ENCODE data around the gene SLX4.

Gene SLX4

DNA sequence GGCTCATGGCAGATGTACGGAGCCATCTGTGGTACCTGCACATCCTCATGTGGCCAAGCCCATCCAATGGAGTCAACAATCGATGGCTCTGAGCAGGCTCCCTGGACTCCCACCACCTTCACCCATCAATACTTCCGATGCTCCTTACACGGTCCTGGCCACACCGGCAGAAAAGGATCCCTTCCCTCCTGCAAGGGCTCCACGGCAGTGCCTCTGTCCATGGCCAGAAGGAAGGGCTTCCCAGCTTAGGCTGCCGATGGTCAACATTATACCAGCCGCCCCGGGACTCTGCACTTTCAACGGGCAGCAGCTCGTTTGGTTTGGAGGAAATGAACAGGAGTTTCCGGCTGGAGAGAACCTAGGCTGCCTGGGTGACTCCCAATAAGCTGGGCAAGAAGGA lies 13.2 kb downstream of the SLX4 start:
- DNase-seq (ENCODE audit: low read depth), result no peak

DNA sequence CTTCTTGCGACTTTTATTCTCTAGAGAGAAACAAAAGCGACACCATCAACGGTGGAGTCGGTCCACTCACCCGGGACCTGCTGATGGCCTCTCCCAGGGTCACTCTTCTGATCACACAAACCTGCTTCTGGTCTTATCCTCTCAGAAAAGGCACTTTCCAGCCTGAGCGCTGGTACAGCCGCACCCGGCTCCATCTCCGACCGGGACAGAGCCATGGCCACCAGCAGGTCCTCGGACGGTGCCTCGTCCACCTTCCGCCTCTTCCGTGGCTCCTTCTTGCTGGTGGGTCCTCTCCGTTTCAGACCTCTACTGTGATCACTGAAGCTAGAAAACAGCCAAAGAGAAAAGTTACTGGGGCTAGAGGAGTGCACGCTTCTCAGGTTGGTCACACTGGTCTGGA lies 13.7 kb downstream of the SLX4 start:
- DNase-seq (ENCODE audit: low read depth), result no peak

DNA sequence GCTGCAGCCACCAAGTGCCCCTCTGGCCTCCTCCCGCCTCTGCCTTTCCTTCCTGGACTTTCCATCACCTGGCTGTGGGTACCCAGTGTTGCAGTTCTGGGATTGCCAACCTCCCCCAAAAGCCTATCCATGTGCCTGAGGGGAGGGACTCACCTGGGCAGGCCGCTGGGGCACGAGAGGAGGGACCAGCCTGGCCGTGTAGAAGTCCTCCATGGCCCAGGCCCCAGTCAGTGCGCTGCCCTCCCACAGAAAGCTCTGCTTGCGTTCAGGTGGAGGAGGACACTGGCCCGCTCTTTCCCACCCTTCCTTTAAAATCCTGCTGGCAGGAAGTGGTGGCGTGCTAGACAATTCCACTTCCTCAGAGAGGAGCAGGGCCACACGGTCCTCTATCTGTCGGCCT lies 14.2 kb downstream of the SLX4 start:
- no peak for DNase-seq (ENCODE audit: low read depth)

GRCh38 chr16:3596101-3596861 lies 15.1 kb downstream of the SLX4 start:
- no peak for DNase-seq (ENCODE audit: low read depth)

DNA sequence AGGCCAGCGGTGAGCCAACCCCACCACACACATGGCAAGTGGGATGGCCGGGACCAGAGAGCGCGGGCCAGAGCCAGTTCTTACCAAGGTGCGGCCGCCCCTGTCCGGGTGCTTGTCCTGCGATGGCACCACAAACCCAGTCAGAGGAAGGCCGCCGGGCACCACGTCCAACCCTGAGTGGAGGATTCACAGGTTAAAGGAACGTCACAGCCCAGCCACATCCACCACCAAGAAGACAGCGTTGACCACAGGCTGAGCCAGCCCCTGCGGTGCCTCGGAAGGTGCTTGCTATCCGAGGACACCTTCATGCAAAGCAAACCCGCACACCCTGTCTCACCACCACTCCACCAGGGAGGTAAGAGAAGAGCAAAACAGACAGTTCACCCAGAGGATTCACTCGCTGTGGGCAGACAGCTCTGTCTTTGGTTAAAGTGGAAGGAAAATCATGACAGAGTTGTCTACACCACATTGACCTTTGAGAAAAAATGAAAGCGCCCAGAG lies 15.8 kb downstream of the SLX4 start:
- DNase-seq (ENCODE audit: low read depth), result no peak

- DNase-seq (ENCODE audit: low read depth), result no peak
These were observed 16.3 kb downstream of the SLX4 start for GRCh38 chr16:3595110-3595486.

GRCh38 chr16:3594316-3595109 lies 16.9 kb downstream of the SLX4 start:
- DNase-seq (ENCODE audit: low read depth), result no peak

DNA sequence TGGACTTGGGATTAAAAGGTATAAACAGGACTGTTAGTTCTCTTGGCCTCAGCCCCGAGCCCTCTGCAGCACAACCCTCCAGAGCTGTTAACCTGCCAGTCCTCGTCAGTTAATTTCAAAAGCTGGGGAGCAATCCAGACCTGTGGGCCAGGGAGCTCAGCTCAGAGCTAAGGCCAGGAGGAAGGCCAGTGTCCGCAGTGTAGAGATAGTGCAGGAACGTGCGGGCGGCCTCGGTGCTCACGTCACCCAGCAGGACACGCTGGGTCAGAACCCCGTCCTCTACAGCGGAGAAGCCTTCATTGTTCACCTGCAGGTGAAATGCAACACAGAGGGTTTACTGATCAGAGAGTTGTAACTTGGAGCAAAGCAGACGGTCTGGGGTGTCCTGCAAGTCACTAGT lies 18.8 kb downstream of the SLX4 start:
- no peak for DNase-seq (ENCODE audit: low read depth)

- no peak for DNase-seq (ENCODE audit: low read depth)
These were observed 19.4 kb downstream of the SLX4 start for GRCh38 chr16:3591991-3592390.

GRCh38 chr16:3591436-3591803 lies 20.0 kb downstream of the SLX4 start:
- no peak for DNase-seq (ENCODE audit: low read depth)

DNA sequence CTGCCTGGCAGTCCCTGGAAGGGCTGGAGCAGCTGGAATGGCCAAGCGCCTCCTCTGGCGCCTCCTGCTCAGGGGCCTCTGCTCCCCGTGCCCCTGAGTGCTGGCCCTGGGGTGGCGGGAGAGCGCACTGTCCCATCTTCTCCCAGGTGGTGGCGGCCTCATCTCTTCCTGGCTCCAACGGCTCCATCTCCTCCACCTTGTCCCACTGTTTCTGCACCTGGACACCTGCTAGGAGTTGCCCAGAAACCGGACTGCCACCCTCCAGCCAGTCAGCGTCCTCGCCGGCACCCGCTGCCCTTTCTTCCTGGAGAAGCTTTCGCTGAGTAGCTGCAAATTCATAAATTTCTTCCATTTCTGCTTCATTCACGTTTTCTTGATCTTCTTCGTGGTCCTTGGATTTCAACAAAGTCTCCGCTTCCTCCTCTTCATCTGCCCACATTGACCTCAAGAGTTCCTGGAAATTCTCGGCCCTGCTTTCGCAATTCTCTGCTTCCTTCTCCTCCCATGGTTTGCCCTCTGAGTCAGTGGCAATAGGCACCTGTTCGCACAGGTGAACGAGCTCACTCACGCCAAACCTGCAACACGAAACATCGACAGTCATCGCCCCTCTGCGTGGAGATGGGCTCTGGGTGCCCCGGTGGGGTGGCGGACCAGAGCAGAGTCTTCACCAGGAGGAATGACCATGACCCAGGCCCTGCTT lies 20.5 kb downstream of the SLX4 start:
- no peak for DNase-seq (ENCODE audit: low read depth)

- DNase-seq (ENCODE audit: low read depth), result no peak
These were observed 21.3 kb downstream of the SLX4 start for GRCh38 chr16:3589991-3590701.

GRCh38 chr16:3589441-3589921 lies 21.9 kb downstream of the SLX4 start:
- no peak for DNase-seq (ENCODE audit: low read depth)

DNA sequence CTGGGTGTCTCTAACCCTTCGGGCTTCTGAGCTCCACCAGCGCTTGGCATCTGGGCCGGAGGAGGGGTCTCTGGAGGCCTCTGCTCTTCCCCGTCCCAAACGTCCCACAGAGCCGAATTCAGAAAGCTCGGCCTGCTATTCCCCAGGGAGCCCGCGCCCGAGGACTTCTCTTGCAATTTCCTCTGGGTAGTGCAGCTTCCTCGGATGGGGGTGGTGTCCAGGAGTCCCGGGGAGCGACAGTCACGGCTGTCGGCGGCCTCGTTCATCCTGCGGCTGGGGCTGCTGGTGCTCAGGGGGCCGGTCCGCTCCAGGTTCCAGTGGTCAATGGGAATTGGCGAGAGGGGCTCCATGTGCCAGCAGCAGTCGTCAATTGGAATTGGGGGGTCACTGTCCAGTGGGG lies 22.4 kb downstream of the SLX4 start:
- no peak for DNase-seq (ENCODE audit: low read depth)

- no peak for DNase-seq (ENCODE audit: low read depth)
These were observed 23.8 kb downstream of the SLX4 start for GRCh38 chr16:3587547-3588110.

GRCh38 chr16:3584412-3584811 lies 27.0 kb downstream of the SLX4 start:
- no peak for DNase-seq (ENCODE audit: low read depth)

DNA sequence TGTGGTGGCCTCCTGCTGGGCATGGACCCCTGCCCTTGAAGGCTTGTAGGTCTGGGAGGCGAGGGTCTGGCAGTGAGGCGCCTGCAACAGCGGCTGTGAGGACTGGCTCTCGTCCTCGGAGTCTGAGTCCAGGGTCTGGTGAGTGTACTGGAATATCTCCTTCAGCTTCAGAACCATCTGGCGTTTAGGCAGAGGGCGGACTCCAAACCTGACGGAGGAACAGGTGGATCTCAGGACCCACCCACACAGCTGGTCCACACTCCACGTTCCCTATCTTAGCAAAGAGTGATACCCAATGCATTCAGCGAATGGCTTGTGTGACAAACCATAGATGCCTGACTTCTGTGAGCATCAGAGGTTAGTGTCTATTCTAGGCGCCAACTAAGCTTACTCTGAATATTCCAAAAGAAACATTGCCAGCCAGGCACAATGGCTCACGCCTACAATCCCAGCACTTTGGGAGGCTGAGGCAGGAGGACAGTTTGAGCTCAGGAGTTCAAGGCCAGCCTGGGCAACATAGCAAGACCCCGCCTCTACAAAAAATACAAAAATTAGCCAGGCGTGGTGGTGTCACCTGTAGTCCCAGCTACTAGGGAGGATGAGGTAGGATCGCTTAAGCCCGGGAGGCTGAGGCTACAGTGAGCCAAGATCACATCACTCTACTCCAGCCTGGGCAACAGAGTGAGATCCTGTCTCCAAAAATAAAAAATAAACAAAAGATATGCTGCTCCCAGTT lies 27.9 kb downstream of the SLX4 start:
- no peak for DNase-seq (ENCODE audit: low read depth)

- DNase-seq (ENCODE audit: low read depth), result no peak
These were observed 28.9 kb downstream of the SLX4 start for GRCh38 chr16:3582276-3583165.

DNA sequence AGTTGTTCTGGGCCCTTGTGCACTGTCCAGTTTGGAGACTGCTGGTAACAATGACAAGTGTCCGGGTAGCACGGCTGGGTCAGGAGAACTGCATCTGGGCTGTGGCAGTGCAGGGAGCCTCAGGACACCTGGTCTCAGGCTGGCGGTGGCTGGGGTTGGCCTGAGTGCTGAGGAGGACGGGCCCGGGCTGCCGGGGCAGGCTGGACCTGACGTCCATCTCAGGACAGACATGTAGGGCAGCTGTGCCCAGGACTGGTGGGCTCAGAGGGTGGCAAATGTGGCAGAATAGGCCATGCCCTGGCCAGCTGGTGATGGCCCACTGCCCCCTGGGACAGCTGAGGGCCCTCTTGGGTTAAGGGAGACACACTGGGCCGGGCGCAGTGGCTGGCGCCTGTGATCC lies 30.0 kb downstream of the SLX4 start:
- DNase-seq (ENCODE audit: low read depth), result no peak

- DNase-seq (ENCODE audit: low read depth), result peak; percentile 34
These were observed 30.7 kb downstream of the SLX4 start for GRCh38 chr16:3580686-3581085.
